ENCODE measurements around the gene CKAP5.

The CKAP5 gene

DNA sequence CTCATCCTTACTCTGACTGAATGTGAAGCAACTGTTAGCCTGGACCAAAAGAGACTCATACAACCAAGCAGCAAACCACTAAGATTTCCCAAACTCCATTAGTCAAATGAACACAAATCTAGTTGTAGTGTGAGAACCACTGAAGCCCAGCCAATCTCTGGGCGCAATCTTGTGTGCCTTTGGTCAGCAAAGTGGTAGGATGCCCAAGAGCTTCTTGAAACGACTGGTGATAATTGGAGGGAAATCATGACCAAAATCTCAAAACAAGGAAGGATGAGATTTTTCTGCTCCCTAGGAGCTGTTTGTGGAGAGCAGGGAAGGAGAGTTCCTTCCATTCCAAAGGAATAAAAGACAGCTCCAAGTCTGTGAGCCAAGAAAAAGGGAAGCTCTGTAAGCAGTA is 103.0 kb downstream of the CKAP5 start:
- ATAC-seq (replicated peaks) = no peak

DNA sequence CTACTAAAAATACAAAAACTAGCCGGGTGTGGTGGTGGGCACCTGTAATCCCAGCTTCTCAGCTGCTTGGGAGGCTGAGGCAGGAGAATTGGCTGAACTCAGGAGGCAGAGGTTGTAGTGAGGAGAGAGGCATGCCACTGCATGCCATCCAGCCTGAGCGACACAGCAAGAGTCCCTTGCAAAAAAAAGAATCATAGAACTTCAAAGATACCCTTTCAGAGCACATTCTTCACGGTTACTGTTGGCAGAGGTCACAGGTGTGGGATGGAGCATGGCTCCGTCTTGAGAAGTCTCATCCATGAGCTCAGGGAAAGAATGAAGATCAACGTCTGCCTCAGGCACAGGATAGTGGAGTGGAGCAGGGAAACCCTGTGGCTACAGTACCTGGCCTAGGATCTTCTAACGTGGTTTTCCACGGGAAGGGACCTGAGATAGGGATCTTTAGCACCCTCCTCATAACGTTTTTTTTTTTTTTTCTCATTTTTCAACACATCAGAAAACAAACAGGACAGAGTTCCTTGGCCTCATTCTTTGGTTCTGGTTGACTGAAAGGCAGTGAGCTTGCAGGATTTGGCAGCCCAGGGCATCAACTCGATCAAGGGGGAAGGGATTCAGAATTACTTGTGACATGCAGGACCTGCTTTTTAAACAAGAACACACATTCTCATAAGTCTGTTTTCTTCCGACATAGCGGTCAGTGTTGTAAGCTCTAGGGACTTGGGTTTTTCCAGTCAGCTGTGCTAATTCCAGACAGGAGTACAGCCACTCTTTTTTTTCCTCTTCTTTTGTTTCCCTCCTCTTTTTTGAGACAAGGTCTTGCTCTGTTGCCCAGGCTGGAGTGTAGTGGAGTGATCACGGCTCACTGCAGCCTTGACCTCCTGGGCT is 104.2 kb downstream of the CKAP5 start:
- no peaks in the 10 kb centered on the region for H3K4me1 Mint-ChIP-seq (ENCODE audit: low read depth in 2 of 2)
- no peak overlapping the region for H3K4me3 Mint-ChIP-seq
- H3K27ac Mint-ChIP-seq = peak overlapping the region in 1 of 2 donors; percentile 72
- H3K36me3 Mint-ChIP-seq (ENCODE audit: insufficient read depth) = peaks cover 35% of the 10 kb centered on the region
- DNase-seq (no peak), ATAC-seq (replicated peaks) (no peak)
- H3K27me3 Mint-ChIP-seq = no peaks in the 10 kb centered on the region
- H3K9me3 Mint-ChIP-seq = no peaks in the 10 kb centered on the region

More for the DNA sequence above, 103.0 kb downstream of the CKAP5 start:
- H3K4me3 Mint-ChIP-seq = no peak overlapping the region
- H3K4me1 Mint-ChIP-seq (ENCODE audit: low read depth in 2 of 2) = no peaks in the 10 kb centered on the region
- H3K27ac Mint-ChIP-seq = peak overlapping the region in 1 of 2 donors; percentile 72
- peaks cover 45% of the 10 kb centered on the region for H3K36me3 Mint-ChIP-seq (ENCODE audit: insufficient read depth)
- no peak for DNase-seq
- no peaks in the 10 kb centered on the region for H3K9me3 Mint-ChIP-seq
- no peaks in the 10 kb centered on the region for H3K27me3 Mint-ChIP-seq

DNA sequence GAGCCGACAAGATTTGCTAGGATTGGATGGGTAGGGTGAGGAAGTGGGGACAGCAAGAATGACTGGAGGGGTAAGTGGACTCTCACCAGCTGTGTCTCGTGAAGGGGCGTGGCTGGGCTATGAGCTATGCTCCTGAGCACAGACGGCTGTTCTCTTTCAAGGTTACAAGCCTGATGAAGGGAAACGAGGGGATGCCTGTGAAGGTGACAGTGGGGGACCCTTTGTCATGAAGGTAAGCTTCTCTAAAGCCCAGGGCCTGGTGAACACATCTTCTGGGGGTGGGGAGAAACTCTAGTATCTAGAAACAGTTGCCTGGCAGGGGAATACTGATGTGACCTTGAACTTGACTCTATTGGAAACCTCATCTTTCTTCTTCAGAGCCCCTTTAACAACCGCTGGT is 107.2 kb downstream of the CKAP5 start:
- Mint-ChIP-seq H3K27ac (no peak overlapping the region), H3K4me3 (no peak overlapping the region), H3K36me3 (ENCODE audit: insufficient read depth) (peaks cover 22% of the 10 kb centered on the region), H3K9me3 (no peaks in the 10 kb centered on the region), H3K4me1 (ENCODE audit: low read depth in 2 of 2) (no peaks in the 10 kb centered on the region), H3K27me3 (no peaks in the 10 kb centered on the region)
- ATAC-seq (replicated peaks) = no peak
- DNase-seq = no peak

DNA sequence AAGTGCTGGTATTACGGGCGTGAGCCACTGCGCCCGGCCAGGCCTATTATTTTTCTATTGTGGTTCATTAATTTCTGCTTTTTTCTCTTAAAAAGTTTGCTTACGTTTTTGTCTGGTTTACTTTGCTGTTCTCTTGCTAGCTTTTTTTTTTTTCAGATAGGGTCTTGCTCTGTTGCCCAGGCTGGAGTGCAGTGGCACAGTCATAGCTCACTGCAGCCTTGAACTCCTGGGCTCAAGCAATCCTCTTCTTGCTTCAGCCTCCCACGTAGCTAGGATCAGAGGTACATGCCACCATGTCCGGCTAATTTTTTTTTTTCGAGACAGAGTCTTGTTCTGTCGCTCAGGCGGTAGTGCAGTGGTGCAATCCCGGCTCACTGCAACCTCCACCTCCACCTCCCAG is 108.4 kb downstream of the CKAP5 start:
- no peak overlapping the region for H3K27ac Mint-ChIP-seq
- peaks cover 12% of the 10 kb centered on the region for H3K36me3 Mint-ChIP-seq (ENCODE audit: insufficient read depth)
- no peaks in the 10 kb centered on the region for H3K27me3 Mint-ChIP-seq

DNA sequence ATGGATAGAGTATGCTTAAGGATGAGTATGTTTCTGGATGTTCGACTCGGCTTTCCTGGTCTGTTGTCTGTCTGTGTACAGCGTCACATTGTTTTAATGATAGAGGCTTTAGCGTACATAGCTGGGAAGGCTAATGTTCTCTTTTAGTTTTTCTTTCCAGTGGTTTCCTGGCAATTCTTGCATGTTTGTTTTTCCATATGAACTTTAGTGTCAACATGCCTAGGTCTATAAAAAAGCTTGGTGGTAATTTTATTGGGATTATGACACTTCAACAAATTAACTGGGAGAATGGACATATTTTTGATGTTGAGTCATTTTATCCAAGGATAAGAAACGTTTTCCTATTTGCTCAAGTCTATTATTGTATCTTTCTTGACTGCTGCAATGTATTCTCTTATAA is 109.5 kb downstream of the CKAP5 start:
- ATAC-seq (replicated peaks) (no peak), DNase-seq (no peak)
- no peaks in the 10 kb centered on the region for H3K27me3 Mint-ChIP-seq
- no peak overlapping the region for H3K27ac Mint-ChIP-seq
- no peak overlapping the region for H3K4me3 Mint-ChIP-seq
- no peaks in the 10 kb centered on the region for H3K9me3 Mint-ChIP-seq
- no peaks in the 10 kb centered on the region for H3K4me1 Mint-ChIP-seq (ENCODE audit: low read depth in 2 of 2)
- peaks cover 7% of the 10 kb centered on the region for H3K36me3 Mint-ChIP-seq (ENCODE audit: insufficient read depth)

More for the DNA sequence above, 108.4 kb downstream of the CKAP5 start:
- H3K4me3 Mint-ChIP-seq = no peak overlapping the region
- DNase-seq (no peak), ATAC-seq (replicated peaks) (no peak)
- no peaks in the 10 kb centered on the region for H3K4me1 Mint-ChIP-seq (ENCODE audit: low read depth in 2 of 2)
- H3K9me3 Mint-ChIP-seq = no peaks in the 10 kb centered on the region

DNA sequence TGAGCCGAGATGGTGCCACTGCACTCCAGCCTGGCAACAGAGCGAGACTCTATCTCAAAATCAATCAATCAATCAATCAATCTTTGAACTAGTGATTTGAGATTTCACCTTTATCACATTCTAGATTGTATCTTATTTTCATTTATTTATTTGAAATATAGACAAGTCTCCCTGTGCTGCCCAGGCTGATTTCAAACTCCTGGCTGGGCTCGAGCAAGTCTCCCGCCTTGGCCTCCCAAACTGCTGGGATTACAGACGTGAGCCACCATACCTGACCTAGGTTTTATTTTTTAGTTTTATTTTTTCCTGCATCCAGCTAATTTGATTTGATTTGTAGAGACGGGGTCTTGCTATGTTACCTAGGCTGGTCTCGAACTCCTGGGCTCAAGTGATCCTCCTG is 109.9 kb downstream of the CKAP5 start:
- Mint-ChIP-seq H3K36me3 (ENCODE audit: insufficient read depth) (peaks cover 7% of the 10 kb centered on the region), H3K4me1 (ENCODE audit: low read depth in 2 of 2) (no peaks in the 10 kb centered on the region), H3K9me3 (no peaks in the 10 kb centered on the region), H3K27ac (no peak overlapping the region), H3K27me3 (no peaks in the 10 kb centered on the region), H3K4me3 (no peak overlapping the region)
- DNase-seq = no peak
- ATAC-seq (replicated peaks) = no peak

DNA sequence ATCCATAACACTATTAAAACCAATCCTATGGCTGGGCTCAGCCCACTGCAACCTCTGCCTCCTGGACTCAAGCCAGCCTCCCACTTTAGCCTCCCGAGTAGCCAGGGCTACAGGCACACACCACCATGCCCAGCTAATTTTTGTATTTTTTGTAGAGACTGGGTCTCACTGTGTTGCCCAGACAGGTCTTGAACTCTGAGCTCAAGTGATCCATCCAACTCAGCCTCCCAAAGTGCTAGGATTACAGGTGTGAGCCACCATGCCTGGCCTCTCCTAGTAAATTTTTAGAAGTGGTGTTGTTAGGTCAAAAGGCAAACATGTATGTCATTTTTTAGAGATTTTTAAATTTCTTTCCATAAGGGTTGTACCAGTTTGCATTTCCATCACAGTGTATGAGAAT is 112.8 kb downstream of the CKAP5 start:
- no peak overlapping the region for H3K27ac Mint-ChIP-seq
- H3K9me3 Mint-ChIP-seq = no peaks in the 10 kb centered on the region
- peaks cover 2% of the 10 kb centered on the region for H3K36me3 Mint-ChIP-seq (ENCODE audit: insufficient read depth)
- no peak for ATAC-seq (replicated peaks)
- H3K4me3 Mint-ChIP-seq = no peak overlapping the region
- H3K4me1 Mint-ChIP-seq (ENCODE audit: low read depth in 2 of 2) = no peaks in the 10 kb centered on the region
- DNase-seq = no peak
- no peaks in the 10 kb centered on the region for H3K27me3 Mint-ChIP-seq

DNA sequence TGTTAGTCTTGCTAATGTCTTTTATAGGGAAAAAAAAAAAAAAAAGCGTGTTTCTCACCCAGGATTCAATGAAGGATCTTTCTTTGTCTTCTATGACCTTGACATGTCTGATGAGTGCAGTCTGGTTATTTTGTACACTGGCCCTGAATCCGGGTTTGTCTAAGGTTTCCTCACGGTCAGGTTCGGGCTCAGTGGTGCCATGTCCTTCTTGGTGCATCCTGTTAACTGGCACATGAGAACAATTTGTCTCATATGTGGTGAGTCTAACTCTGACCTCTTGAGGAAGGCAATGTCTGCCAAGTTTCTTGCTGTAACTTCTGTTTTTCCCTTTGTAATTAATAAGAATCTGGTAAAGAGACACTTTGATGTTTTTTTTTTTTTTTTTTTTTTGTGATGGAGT is 114.5 kb downstream of the CKAP5 start:
- no peaks in the 10 kb centered on the region for H3K9me3 Mint-ChIP-seq
- no peak overlapping the region for H3K4me3 Mint-ChIP-seq
- ATAC-seq (replicated peaks) (no peak), DNase-seq (no peak)
- H3K36me3 Mint-ChIP-seq (ENCODE audit: insufficient read depth) = peaks cover 4% of the 10 kb centered on the region
- H3K4me1 Mint-ChIP-seq (ENCODE audit: low read depth in 2 of 2) = no peaks in the 10 kb centered on the region
- no peaks in the 10 kb centered on the region for H3K27me3 Mint-ChIP-seq
- no peak overlapping the region for H3K27ac Mint-ChIP-seq

DNA sequence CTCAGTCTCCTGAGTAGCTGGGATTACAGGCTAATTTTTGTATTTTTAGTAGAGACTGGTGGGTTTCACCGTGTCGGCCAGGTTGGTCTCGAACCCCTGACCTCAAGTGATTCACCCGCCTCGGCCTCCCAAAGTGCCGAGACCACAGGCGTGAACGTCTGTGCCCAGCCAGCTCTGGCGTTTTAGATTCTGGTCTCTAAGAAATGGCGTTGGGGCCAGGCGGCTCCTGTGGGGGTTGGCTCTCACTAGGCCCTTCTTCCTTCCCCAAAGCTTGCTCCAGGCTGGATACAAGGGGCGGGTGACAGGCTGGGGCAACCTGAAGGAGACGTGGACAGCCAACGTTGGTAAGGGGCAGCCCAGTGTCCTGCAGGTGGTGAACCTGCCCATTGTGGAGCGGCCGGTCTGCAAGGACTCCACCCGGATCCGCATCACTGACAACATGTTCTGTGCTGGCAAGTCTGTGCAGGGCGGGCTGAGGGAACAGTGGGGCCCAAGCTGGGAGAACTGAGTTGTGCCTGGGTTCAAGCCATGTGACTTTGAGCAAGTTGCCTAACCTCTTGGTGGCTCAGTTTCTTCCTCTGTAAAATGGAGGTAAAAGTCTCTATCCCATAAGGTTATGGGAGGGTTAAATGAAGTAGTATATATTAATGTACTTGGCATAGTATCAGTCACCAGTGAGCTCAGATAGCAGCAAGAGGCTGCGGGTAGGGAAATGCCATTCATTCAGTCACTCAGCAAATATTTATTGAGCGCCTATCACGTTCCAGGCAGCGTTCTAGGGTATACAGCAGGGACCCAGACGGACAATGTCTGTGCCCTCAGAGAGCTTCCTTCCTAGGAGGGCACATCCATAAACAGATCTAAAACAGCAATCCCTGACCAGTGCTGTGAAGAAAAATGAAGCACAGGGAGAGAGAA is 116.7 kb downstream of the CKAP5 start:
- H3K4me1 Mint-ChIP-seq (ENCODE audit: low read depth in 2 of 2) = no peaks in the 10 kb centered on the region
- ATAC-seq (replicated peaks) (no peak), DNase-seq (no peak)
- H3K4me3 Mint-ChIP-seq = no peak overlapping the region
- no peaks in the 10 kb centered on the region for H3K27me3 Mint-ChIP-seq
- H3K9me3 Mint-ChIP-seq = no peaks in the 10 kb centered on the region
- peaks cover 6% of the 10 kb centered on the region for H3K36me3 Mint-ChIP-seq (ENCODE audit: insufficient read depth)
- H3K27ac Mint-ChIP-seq = no peak overlapping the region

DNA sequence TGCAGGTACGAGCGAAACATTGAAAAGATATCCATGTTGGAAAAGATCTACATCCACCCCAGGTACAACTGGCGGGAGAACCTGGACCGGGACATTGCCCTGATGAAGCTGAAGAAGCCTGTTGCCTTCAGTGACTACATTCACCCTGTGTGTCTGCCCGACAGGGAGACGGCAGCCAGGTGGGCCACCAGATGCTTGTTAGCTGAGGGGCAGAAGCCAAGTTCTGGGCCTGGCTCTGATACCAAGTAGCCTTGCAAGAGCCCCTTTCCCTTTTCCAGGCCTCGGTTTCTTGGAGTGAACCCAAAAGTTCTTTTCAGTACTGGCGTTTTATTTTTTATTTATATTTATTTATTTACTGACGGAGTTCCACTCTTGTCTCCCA is 117.4 kb downstream of the CKAP5 start:
- no peaks in the 10 kb centered on the region for H3K4me1 Mint-ChIP-seq (ENCODE audit: low read depth in 2 of 2)
- H3K4me3 Mint-ChIP-seq = no peak overlapping the region
- H3K27ac Mint-ChIP-seq = no peak overlapping the region
- peaks cover 6% of the 10 kb centered on the region for H3K36me3 Mint-ChIP-seq (ENCODE audit: insufficient read depth)
- no peak for ATAC-seq (replicated peaks)
- H3K27me3 Mint-ChIP-seq = no peaks in the 10 kb centered on the region
- H3K9me3 Mint-ChIP-seq = no peaks in the 10 kb centered on the region
- no peak for DNase-seq

DNA sequence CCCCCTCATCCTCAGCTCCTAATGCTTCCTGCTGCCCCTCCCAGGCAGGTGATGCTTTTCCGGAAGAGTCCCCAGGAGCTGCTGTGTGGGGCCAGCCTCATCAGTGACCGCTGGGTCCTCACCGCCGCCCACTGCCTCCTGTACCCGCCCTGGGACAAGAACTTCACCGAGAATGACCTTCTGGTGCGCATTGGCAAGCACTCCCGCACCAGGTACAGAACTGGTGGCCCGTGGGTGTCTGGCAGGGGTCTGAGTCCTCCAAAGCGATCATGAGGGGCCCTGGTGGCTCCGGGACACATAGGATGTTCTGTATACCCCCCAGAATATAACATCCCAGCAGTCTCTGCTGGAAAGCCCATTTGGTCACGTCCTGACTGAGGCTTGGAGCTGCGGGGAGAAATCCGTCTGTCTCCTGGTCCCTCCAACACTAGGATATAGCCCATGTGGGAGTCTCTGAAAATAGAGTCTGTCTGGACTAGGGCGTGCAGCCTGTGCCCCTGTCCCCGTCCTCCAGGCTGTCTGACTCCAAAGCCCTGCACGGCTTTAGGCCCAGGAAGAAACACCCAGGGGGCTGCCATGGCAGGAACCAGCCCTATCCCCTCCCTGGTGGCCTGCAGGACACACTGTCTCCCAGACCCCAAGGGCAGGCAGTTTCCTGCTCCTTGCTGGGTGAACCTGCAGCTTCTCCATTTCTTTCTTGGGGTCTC is 118.0 kb downstream of the CKAP5 start:
- DNase-seq (no peak), ATAC-seq (replicated peaks) (no peak)
- Mint-ChIP-seq H3K9me3 (no peaks in the 10 kb centered on the region), H3K36me3 (ENCODE audit: insufficient read depth) (peaks cover 6% of the 10 kb centered on the region), H3K4me1 (ENCODE audit: low read depth in 2 of 2) (no peaks in the 10 kb centered on the region), H3K4me3 (no peak overlapping the region), H3K27me3 (no peaks in the 10 kb centered on the region), H3K27ac (no peak overlapping the region)

DNA sequence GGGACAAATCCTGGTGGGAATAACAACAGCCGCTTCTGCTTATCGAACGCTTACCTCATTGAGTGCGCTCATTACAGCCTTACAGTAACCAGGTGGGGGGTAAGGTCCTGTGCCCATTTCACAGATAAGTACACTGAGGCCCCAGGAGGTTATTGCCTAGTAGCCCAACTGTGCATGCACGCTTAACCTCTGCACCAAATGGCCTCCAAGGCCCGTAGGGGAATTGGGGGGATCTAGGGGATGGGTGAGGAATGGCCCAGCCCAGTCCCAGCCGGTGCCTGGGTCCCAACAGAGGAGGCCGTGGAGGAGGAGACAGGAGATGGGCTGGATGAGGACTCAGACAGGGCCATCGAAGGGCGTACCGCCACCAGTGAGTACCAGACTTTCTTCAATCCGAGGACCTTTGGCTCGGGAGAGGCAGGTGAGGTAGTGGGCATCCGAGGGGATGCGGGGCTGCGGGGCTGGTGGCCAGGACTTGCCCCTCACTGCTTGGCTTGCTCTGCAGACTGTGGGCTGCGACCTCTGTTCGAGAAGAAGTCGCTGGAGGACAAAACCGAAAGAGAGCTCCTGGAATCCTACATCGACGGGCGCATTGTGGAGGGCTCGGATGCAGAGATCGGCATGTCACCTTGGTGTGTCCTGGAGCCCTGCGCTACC is 119.7 kb downstream of the CKAP5 start:
- DNase-seq (no peak), ATAC-seq (replicated peaks) (no peak)
- Mint-ChIP-seq H3K27ac (no peak overlapping the region), H3K27me3 (peaks cover 0 to 8% of the 10 kb centered on the region in 2 donors), H3K9me3 (no peaks in the 10 kb centered on the region), H3K36me3 (ENCODE audit: insufficient read depth) (peaks cover 6% of the 10 kb centered on the region), H3K4me1 (ENCODE audit: low read depth in 2 of 2) (no peaks in the 10 kb centered on the region), H3K4me3 (no peak overlapping the region)

Data from effector memory CD8-positive, alpha-beta T cell (primary cell).